Caco-2 (cell line): ENCODE data around the gene CCNB2. TPM values are rescaled to one million over a fixed set of nuclear protein-coding genes. Genes with fewer than 3 reads are reported as not detected.

Experiments used
- BruUV-seq: library from RNA; stranded (reverse); fragments of 400-500 nt; replicated peaks from 2 replicates; lab custom pipeline; 2021; lab: Mats Ljungman, UMichigan
- CTCF ChIA-PET: fragments of 300-600 bp; sonication (Branson Sonifier 250); formaldehyde crosslinking; loops from one replicate; lab custom pipeline; 2022; ENCODE audit warnings: antibody characterized with exemption; lab: Charles Lee
- POLR2A ChIA-PET: fragments of 300-600 bp; sonication (Branson Sonifier 250); formaldehyde crosslinking; loops from one replicate; lab custom pipeline; 2022; ENCODE audit warnings: antibody characterized with exemption; lab: Charles Lee
- DNase-seq, 2 experiments: peaks; one replicate each; pipeline versions ENCODE4 v3.0.0 to v3.0.0-alpha.2; 2020 to 2022
- H3K27me3 ChIP-seq: replicated peaks from 2 replicates; pipeline ENCODE4 v1.6.0; 2011; ENCODE audit warnings: low read length; ENCODE audit not compliant: control insufficient read depth, insufficient read depth
- H3K36me3 ChIP-seq: 2 replicates; pipeline ENCODE4 v1.5.1; 2011; ENCODE audit warnings: low read length; ENCODE audit not compliant: control insufficient read depth, insufficient read depth
- H3K4me1 ChIP-seq: fragments of 250-450 bp; sonication (Bioruptor Pico); 2 replicates; pipeline ENCODE4 v1.5.1; 2020; ENCODE audit warnings: mild to moderate bottlenecking
- H3K4me3 ChIP-seq: 2 replicates; pipeline ENCODE4 v1.5.1; 2011; ENCODE audit warnings: low read depth, mild to moderate bottlenecking, control low read depth, low read length
- H3K9me3 ChIP-seq: fragments of 250-450 bp; sonication (Bioruptor Pico); 2 replicates; pipeline ENCODE4 v1.5.1; 2020; ENCODE audit warnings: mild to moderate bottlenecking, moderate library complexity
- H3K27ac Mint-ChIP-seq: one replicate; pipeline ENCODE4 v1.8.0; 2022; ENCODE audit warnings: mixed read lengths; ENCODE audit not compliant: unreplicated experiment
- H3K27me3 Mint-ChIP-seq: one replicate; pipeline ENCODE4 v1.8.0; 2022; ENCODE audit warnings: mixed read lengths; ENCODE audit not compliant: insufficient read depth, unreplicated experiment
- H3K36me3 Mint-ChIP-seq: one replicate; pipeline ENCODE4 v1.8.0; 2022; ENCODE audit warnings: mild to moderate bottlenecking, mixed read lengths; ENCODE audit not compliant: insufficient read depth, unreplicated experiment
- H3K4me1 Mint-ChIP-seq: one replicate; pipeline ENCODE4 v1.8.0; 2022; ENCODE audit warnings: low read depth, mixed read lengths; ENCODE audit not compliant: unreplicated experiment
- H3K4me3 Mint-ChIP-seq: one replicate; pipeline ENCODE4 v1.8.0; 2022; ENCODE audit warnings: mild to moderate bottlenecking, moderate library complexity, mixed read lengths; ENCODE audit not compliant: unreplicated experiment
- H3K9me3 Mint-ChIP-seq: one replicate; pipeline ENCODE4 v1.8.0; 2022; ENCODE audit warnings: mixed read lengths; ENCODE audit not compliant: unreplicated experiment
- CTCF ChIP-seq, 2 experiments: fragments of 200-600 bp in 1 of 2; IDR thresholded peaks; 1 replicate in 1 of 2; 2 replicates in 1 of 2; pipeline versions ENCODE4 v1.5.1 to v1.8.0; 2011 to 2022; ENCODE audit warnings: antibody characterized with exemption in 1 of 2, control low read depth in 1 of 2, inconsistent platforms in 1 of 2, low read depth in 1 of 2, low read length in 1 of 2, mild to moderate bottlenecking in 1 of 2, moderate library complexity in 1 of 2; ENCODE audit not compliant: insufficient read depth in 1 of 2, severe bottlenecking in 1 of 2, unreplicated experiment in 1 of 2
- intact Hi-C: fragments of 100-400 bp; cut with micrococcal nuclease; formaldehyde crosslinking; loops from one replicate; pipeline ENCODE4 v1.10.0; 2022; ENCODE audit not compliant: unreplicated experiment
- total RNA-seq: library from RNA; stranded (reverse); gene quantifications from 2 replicates; pipeline ENCODE4 v1.2.3, GENCODE V29; 2022

Gene CCNB2
- total RNA-seq, 1 experiment from 2014 or later: 90.1 TPM

- Histone ChIP-seq H3K4me3 (no peak overlapping the region), H3K36me3 (0 out of 2 replicates have a peak, but pooled peaks cover 2% of the 10 kb centered on the region), H3K9me3 (no peaks in the 10 kb centered on the region), H3K4me1 (peaks cover 16% of the 10 kb centered on the region), H3K27me3 (no peaks in the 10 kb centered on the region)
- Mint-ChIP-seq H3K36me3 (peaks cover 59% of the 10 kb centered on the region), H3K27me3 (no peaks in the 10 kb centered on the region), H3K4me3 (no peak overlapping the region), H3K9me3 (no peaks in the 10 kb centered on the region), H3K4me1 (peaks cover 9% of the 10 kb centered on the region), H3K27ac (peak overlapping the region; percentile 75)
- peak in 1 of 2 experiments; percentile 23 for DNase-seq
- no peak for TF ChIP-seq CTCF (IDR thresholded peaks at IDR 0.05; ENCODE audit: insufficient read depth in 1 of 2, low read depth in 1 of 2, low read length in 1 of 2, severe bottlenecking in 1 of 2, unreplicated experiment in 1 of 2)
- CTCF ChIA-PET: interaction anchor here (0.6 to 1.2 kb wide), 3 partner anchors 27 to 1460 kb away, joined by 3 to 5 read pairs (median 3); no protein-coding TSS in a partner anchor
- BruUV-seq: no TSS peak
- POLR2A ChIA-PET: interaction anchor here (0.5 to 0.9 kb wide), 2 partner anchors 207 to 302 kb away, joined by 3 to 4 read pairs; partner anchors contain the start of gene MYO1E
- intact Hi-C loops: loop anchor here (10.0 kb wide), 1 partner anchor 249 kb away; no protein-coding TSS in a partner anchor
Observed at GRCh38 chr15:59165726-59166125, 60.8 kb downstream of the CCNB2 start.

- CTCF ChIA-PET: interaction anchor here (0.6 to 1.2 kb wide), 4 partner anchors 28 to 1461 kb away, joined by 3 to 5 read pairs (median 3); no protein-coding TSS in a partner anchor
- POLR2A ChIA-PET: interaction anchor here (0.5 to 0.9 kb wide), 3 partner anchors 207 to 1232 kb away, joined by 3 to 4 read pairs (median 4); partner anchors contain the start of gene MYO1E
- Mint-ChIP-seq H3K36me3 (peaks cover 59% of the 10 kb centered on the region), H3K27ac (peak overlapping the region; percentile 75), H3K4me3 (no peak overlapping the region), H3K9me3 (no peaks in the 10 kb centered on the region), H3K27me3 (no peaks in the 10 kb centered on the region), H3K4me1 (peaks cover 9% of the 10 kb centered on the region)
- DNase-seq: peak in 1 of 2 experiments; percentile 8
- Histone ChIP-seq H3K4me3 (no peak overlapping the region), H3K9me3 (no peaks in the 10 kb centered on the region), H3K36me3 (peaks cover 2% of the 10 kb centered on the region; the same call in 1 of the 2 replicates), H3K4me1 (peaks cover 16% of the 10 kb centered on the region), H3K27me3 (no peaks in the 10 kb centered on the region)
- intact Hi-C loops: loop anchor here (10.0 kb wide), 1 partner anchor 249 kb away; no protein-coding TSS in a partner anchor
- BruUV-seq: no TSS peak
- TF ChIP-seq CTCF (IDR thresholded peaks at IDR 0.05; ENCODE audit: insufficient read depth in 1 of 2, low read depth in 1 of 2, low read length in 1 of 2, severe bottlenecking in 1 of 2, unreplicated experiment in 1 of 2): no peak
Observed at GRCh38 chr15:59166166-59166565, 61.2 kb downstream of the CCNB2 start.

- Mint-ChIP-seq H3K27ac (peak overlapping the region; percentile 75), H3K9me3 (no peaks in the 10 kb centered on the region)
- BruUV-seq: no TSS peak
Observed at GRCh38 chr15:59166601-59167265, 61.8 kb downstream of the CCNB2 start.

More at GRCh38 chr15:59166601-59167265, 61.8 kb downstream of the CCNB2 start:
- H3K36me3 ChIP-seq: peaks cover 2% of the 10 kb centered on the region; the same call in 1 of the 2 replicates
- no peak for DNase-seq
- H3K36me3 Mint-ChIP-seq: peaks cover 59% of the 10 kb centered on the region
- H3K27me3 ChIP-seq: no peaks in the 10 kb centered on the region
- ChIA-PET POLR2A (interaction anchor here (0.5 kb wide), 1 partner anchor 1232 kb away, joined by 4 read pairs; no protein-coding TSS in a partner anchor), CTCF (interaction anchor here (0.6 to 1.2 kb wide), 3 partner anchors 28 to 362 kb away, joined by 3 to 5 read pairs (median 3); no protein-coding TSS in a partner anchor)
- H3K4me1 Mint-ChIP-seq: peaks cover 9% of the 10 kb centered on the region
- H3K9me3 ChIP-seq: no peaks in the 10 kb centered on the region
- no peak overlapping the region for H3K4me3 ChIP-seq
- no peaks in the 10 kb centered on the region for H3K27me3 Mint-ChIP-seq
- H3K4me3 Mint-ChIP-seq: no peak overlapping the region
- intact Hi-C loops: loop anchor here (10.0 kb wide), 1 partner anchor 248 kb away; no protein-coding TSS in a partner anchor
- no peak for TF ChIP-seq CTCF (IDR thresholded peaks at IDR 0.05; ENCODE audit: insufficient read depth in 1 of 2, low read depth in 1 of 2, low read length in 1 of 2, severe bottlenecking in 1 of 2, unreplicated experiment in 1 of 2)
- H3K4me1 ChIP-seq: peaks cover 16% of the 10 kb centered on the region
